SK-N-SH treated with all-trans-retinoic acid at 6 μM for 48 hours (cell line): ENCODE measurements around the gene GPR171.
"Not testable (repeated sequence)": the region's sequence is repeated elsewhere in the genome, so short reads cannot be mapped to it uniquely, and the experiment has no call there.

Experiments
- ATAC-seq: fragments of 200-7000 bp; cut with Tn5 transposase; 3 replicates; pipeline ENCODE4 v1.9.1; 2020; ENCODE audit warnings: mild to moderate bottlenecking, moderate library complexity
- ARNTL ChIP-seq: fragments of 450-650 bp; formaldehyde crosslinking; IDR thresholded peaks from 2 replicates; pipeline ENCODE4 v1.5.0; 2020; ENCODE audit warnings: low read depth, mild to moderate bottlenecking, moderate library complexity, borderline replicate concordance
- CSDC2 ChIP-seq: fragments of 250-450 bp; sonication (Bioruptor Pico); IDR thresholded peaks from 2 replicates; pipeline ENCODE4 v1.5.0; 2020; ENCODE audit warnings: mild to moderate bottlenecking, moderate library complexity
- ESRRG ChIP-seq: fragments of 250-450 bp; sonication (Bioruptor Pico); IDR thresholded peaks from 2 replicates; pipeline ENCODE4 v1.6.1; 2021; ENCODE audit warnings: mild to moderate bottlenecking
- ISL1 ChIP-seq: fragments of 250-450 bp; sonication (Bioruptor Pico); IDR thresholded peaks from 2 replicates; pipeline ENCODE4 v2.1.2; 2022; ENCODE audit warnings: mild to moderate bottlenecking, moderate library complexity
- OSR1 ChIP-seq: fragments of 250-450 bp; sonication (Bioruptor Pico); IDR thresholded peaks from 2 replicates; pipeline ENCODE4 v1.8.0; 2022; ENCODE audit warnings: moderate library complexity, mild to moderate bottlenecking, inconsistent platforms
- PATZ1 ChIP-seq: fragments of 250-450 bp; sonication (Bioruptor Pico); IDR thresholded peaks from 2 replicates; pipeline ENCODE4 v1.8.0; 2020; ENCODE audit warnings: mild to moderate bottlenecking, moderate library complexity, borderline replicate concordance
- POU6F1 ChIP-seq: fragments of 250-450 bp; sonication (Bioruptor Pico); IDR thresholded peaks from 2 replicates; pipeline ENCODE4 v1.8.0; 2021; ENCODE audit warnings: low read depth, mild to moderate bottlenecking, moderate library complexity, borderline replicate concordance
- PPARA ChIP-seq: fragments of 250-450 bp; sonication (Bioruptor Pico); IDR thresholded peaks from 2 replicates; pipeline ENCODE4 v1.5.0; 2020; ENCODE audit warnings: mild to moderate bottlenecking, borderline replicate concordance
- RARB ChIP-seq: fragments of 250-450 bp; sonication (Bioruptor Pico); IDR thresholded peaks from 2 replicates; pipeline ENCODE4 v1.8.0; 2021; ENCODE audit warnings: mild to moderate bottlenecking, moderate library complexity
- SNAI2 ChIP-seq: fragments of 250-450 bp; sonication (Bioruptor Pico); IDR thresholded peaks from 2 replicates; pipeline ENCODE4 v1.5.0; 2020; ENCODE audit warnings: mild to moderate bottlenecking, moderate library complexity
- TCF4 ChIP-seq: fragments of 250-450 bp; sonication (Bioruptor Pico); IDR thresholded peaks from 2 replicates; pipeline ENCODE4 v1.8.0; 2021; ENCODE audit warnings: mild to moderate bottlenecking, moderate library complexity, borderline replicate concordance
- TOX ChIP-seq: fragments of 250-450 bp; sonication (Bioruptor Pico); IDR thresholded peaks from 2 replicates; pipeline ENCODE4 v1.8.0; 2021; ENCODE audit warnings: mild to moderate bottlenecking, moderate library complexity, borderline replicate concordance
- ZC3H10 ChIP-seq: fragments of 250-450 bp; sonication (Bioruptor Pico); IDR thresholded peaks from 2 replicates; pipeline ENCODE4 v1.5.1; 2021; ENCODE audit warnings: mild to moderate bottlenecking, moderate library complexity
- ZFP3 ChIP-seq: fragments of 250-450 bp; sonication (Bioruptor Pico); IDR thresholded peaks from 2 replicates; pipeline ENCODE4 v1.5.0; 2020; ENCODE audit warnings: mild to moderate bottlenecking, moderate library complexity
- ZFP30 ChIP-seq: fragments of 450-650 bp; formaldehyde crosslinking; IDR thresholded peaks from 2 replicates; pipeline ENCODE4 v1.5.0; 2022; ENCODE audit warnings: mild to moderate bottlenecking, moderate library complexity
- ZNF565 ChIP-seq: fragments of 450-650 bp; formaldehyde crosslinking; conservative IDR thresholded peaks from 2 replicates; pipeline ENCODE4 v1.5.0; 2020; ENCODE audit warnings: low read depth, mild to moderate bottlenecking, moderate library complexity
- ZNF70 ChIP-seq: fragments of 450-650 bp; formaldehyde crosslinking; IDR thresholded peaks from 2 replicates; pipeline ENCODE4 v1.5.0; 2020; ENCODE audit warnings: mild to moderate bottlenecking, moderate library complexity
- ZNF8 ChIP-seq: fragments of 450-650 bp; formaldehyde crosslinking; IDR thresholded peaks from 2 replicates; pipeline ENCODE4 v1.5.0; 2020; ENCODE audit warnings: mild to moderate bottlenecking, moderate library complexity
- TF ChIP-seq, protein P1 (sequence below): fragments of 250-450 bp; sonication (Bioruptor Pico); IDR thresholded peaks from 2 replicates; pipeline ENCODE4 v1.5.1; 2020; ENCODE audit warnings: low read depth, mild to moderate bottlenecking, moderate library complexity
- TF ChIP-seq, protein P2 (sequence below): fragments of 250-450 bp; sonication (Bioruptor Pico); IDR thresholded peaks from 2 replicates; pipeline ENCODE4 v1.5.1; 2021; ENCODE audit warnings: mild to moderate bottlenecking, moderate library complexity

The GPR171 gene

GRCh38 chr3:151174351-151174750, 28.7 kb downstream of the GPR171 start:
- TF ChIP-seq OSR1 (CRISPR knock-in tag) (no peak), RARB (CRISPR knock-in tag) (no peak), ZNF70 (no peak), SNAI2 (CRISPR knock-in tag) (no peak), TOX (CRISPR knock-in tag) (no peak), PPARA (CRISPR knock-in tag) (no peak)
- TF ChIP-seq, protein P1, sequence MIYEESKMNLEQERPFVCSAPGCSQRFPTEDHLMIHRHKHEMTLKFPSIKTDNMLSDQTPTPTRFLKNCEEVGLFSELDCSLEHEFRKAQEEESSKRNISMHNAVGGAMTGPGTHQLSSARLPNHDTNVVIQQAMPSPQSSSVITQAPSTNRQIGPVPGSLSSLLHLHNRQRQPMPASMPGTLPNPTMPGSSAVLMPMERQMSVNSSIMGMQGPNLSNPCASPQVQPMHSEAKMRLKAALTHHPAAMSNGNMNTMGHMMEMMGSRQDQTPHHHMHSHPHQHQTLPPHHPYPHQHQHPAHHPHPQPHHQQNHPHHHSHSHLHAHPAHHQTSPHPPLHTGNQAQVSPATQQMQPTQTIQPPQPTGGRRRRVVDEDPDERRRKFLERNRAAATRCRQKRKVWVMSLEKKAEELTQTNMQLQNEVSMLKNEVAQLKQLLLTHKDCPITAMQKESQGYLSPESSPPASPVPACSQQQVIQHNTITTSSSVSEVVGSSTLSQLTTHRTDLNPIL (CRISPR knock-in tag): no peak
- no peak for ATAC-seq

- no peak for ATAC-seq
- no peak for TF ChIP-seq ESRRG
- TF ChIP-seq POU6F1 (CRISPR knock-in tag): no peak
- no peak for TF ChIP-seq ZFP30
- TF ChIP-seq ZNF70: no peak
- TF ChIP-seq ZC3H10: no peak
- TF ChIP-seq, protein P1 (CRISPR knock-in tag): no peak
- TF ChIP-seq ISL1 (CRISPR knock-in tag): no peak
- TF ChIP-seq SNAI2 (CRISPR knock-in tag): no peak
- TF ChIP-seq, protein P2, sequence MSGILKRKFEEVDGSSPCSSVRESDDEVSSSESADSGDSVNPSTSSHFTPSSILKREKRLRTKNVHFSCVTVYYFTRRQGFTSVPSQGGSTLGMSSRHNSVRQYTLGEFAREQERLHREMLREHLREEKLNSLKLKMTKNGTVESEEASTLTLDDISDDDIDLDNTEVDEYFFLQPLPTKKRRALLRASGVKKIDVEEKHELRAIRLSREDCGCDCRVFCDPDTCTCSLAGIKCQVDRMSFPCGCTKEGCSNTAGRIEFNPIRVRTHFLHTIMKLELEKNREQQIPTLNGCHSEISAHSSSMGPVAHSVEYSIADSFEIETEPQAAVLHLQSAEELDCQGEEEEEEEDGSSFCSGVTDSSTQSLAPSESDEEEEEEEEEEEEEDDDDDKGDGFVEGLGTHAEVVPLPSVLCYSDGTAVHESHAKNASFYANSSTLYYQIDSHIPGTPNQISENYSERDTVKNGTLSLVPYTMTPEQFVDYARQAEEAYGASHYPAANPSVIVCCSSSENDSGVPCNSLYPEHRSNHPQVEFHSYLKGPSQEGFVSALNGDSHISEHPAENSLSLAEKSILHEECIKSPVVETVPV (CRISPR knock-in tag): no peak
Measured at GRCh38 chr3:151171145-151171757, 31.8 kb downstream of the GPR171 start.

DNA sequence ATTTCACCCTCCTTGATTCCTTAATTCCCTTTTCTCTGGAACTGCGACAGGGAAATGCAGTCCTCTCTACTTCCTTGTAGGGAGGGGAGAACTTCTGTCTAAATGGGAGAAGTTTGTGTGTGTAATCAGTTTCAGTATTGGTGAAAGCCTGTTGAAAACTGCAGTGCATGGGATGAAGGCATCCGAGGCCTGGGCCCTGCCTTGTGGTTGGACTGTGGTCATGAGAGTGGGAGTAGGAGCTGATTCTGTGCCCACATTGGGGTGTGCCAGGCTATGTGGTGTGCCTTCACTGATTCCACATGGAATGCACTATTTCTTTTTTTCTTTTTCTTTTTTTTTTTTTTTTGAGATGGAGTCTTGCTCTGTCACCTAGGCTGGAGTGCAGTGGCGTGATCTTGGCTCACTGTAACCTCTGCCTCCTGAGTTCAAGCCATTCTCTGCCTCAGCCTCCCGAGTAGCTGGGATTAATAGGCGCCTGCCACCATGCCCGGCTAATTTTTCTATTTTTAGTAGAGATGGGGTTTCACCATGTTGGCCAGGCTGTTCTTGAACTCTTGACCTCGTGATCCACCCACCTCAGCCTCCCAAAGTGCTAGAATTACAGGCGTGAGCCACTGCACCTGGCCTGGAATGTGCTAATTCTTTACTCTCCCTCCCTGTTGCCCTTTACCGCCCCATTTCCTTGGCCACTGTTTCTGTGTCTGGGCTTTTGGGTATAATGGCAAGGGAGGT, 32.9 kb downstream of the GPR171 start:
- not testable (repeated sequence) for ATAC-seq

GRCh38 chr3:151169262-151169947, 33.6 kb downstream of the GPR171 start:
- TF ChIP-seq PATZ1 (CRISPR knock-in tag) (no peak), PPARA (CRISPR knock-in tag) (no peak), ZFP30 (no peak), TCF4 (CRISPR knock-in tag) (no peak), POU6F1 (CRISPR knock-in tag) (no peak), OSR1 (CRISPR knock-in tag) (no peak), ZNF565 (CRISPR knock-in tag) (no peak), TOX (CRISPR knock-in tag) (no peak), SNAI2 (CRISPR knock-in tag) (no peak), ZFP3 (CRISPR knock-in tag) (no peak), ZNF8 (CRISPR knock-in tag) (no peak), ARNTL (CRISPR knock-in tag) (no peak), RARB (CRISPR knock-in tag) (no peak), ESRRG (no peak), CSDC2 (CRISPR knock-in tag) (no peak), ISL1 (CRISPR knock-in tag) (no peak), ZNF70 (no peak)
- TF ChIP-seq, protein P2 (CRISPR knock-in tag): no peak
- no peak for ATAC-seq
